GM19397 (cell line): ENCODE results near the gene KDM1B.

Experiments used
- ATAC-seq: cut with Tn5 transposase; IDR thresholded peaks from one replicate; pipeline ENCODE4 v1.9.1; 2021; ENCODE audit warnings: mild to moderate bottlenecking, moderate library complexity; ENCODE audit not compliant: unreplicated experiment

KDM1B gene

GRCh38 chr6:18155150-18155863 lies at the start of gene KDM1B:
Gene KDM1B, plus strand, starts transcription at chr6:18155422. Its CDS starts 4,474 bp downstream, at chr6:18159896.
- ATAC-seq = peak; percentile 90

- ATAC-seq = no peak
Measured at GRCh38 chr6:18107061-18107460, 48.2 kb upstream of the KDM1B start.

GRCh38 chr6:18110162-18110561 lies 45.1 kb upstream of the KDM1B start:
- ATAC-seq = no peak

- no peak for ATAC-seq
Measured at GRCh38 chr6:18115356-18115755, 39.9 kb upstream of the KDM1B start.

- ATAC-seq = no peak
Measured at GRCh38 chr6:18117136-18117535, 38.1 kb upstream of the KDM1B start.

GRCh38 chr6:18118330-18118729 lies 36.9 kb upstream of the KDM1B start:
- no peak for ATAC-seq

- no peak for ATAC-seq
Measured at GRCh38 chr6:18119236-18119635, 36.0 kb upstream of the KDM1B start.

GRCh38 chr6:18121580-18122127 lies 33.6 kb upstream of the KDM1B start:
- no peak for ATAC-seq

GRCh38 chr6:18122128-18123093 lies 32.8 kb upstream of the KDM1B start, which contains the start of gene NHLRC1:
Gene NHLRC1, minus strand, starts transcription at chr6:18122677. Its CDS starts 71 bp downstream, at chr6:18122606.
- peak; percentile 100 for ATAC-seq

- ATAC-seq = no peak
Measured at GRCh38 chr6:18126121-18126520, 29.1 kb upstream of the KDM1B start.

- ATAC-seq = no peak
Measured at GRCh38 chr6:18132346-18132745, 22.9 kb upstream of the KDM1B start.

GRCh38 chr6:18135171-18135570 lies 20.1 kb upstream of the KDM1B start:
- ATAC-seq = no peak

GRCh38 chr6:18136260-18136659 lies 19.0 kb upstream of the KDM1B start:
- ATAC-seq = no peak

- no peak for ATAC-seq
Measured at GRCh38 chr6:18138906-18139305, 16.3 kb upstream of the KDM1B start.

GRCh38 chr6:18139935-18140621 lies 15.1 kb upstream of the KDM1B start:
- no peak for ATAC-seq

GRCh38 chr6:18141805-18142590 lies 13.2 kb upstream of the KDM1B start:
- ATAC-seq = no peak

- ATAC-seq = no peak
Measured at GRCh38 chr6:18142591-18142861, 12.7 kb upstream of the KDM1B start.

- no peak for ATAC-seq
Measured at GRCh38 chr6:18147160-18147559, 8.1 kb upstream of the KDM1B start.

GRCh38 chr6:18147616-18148015 lies 7.6 kb upstream of the KDM1B start:
- ATAC-seq = no peak

- ATAC-seq = no peak
Measured at GRCh38 chr6:18148304-18149025, 6.8 kb upstream of the KDM1B start.
